H9 (cell line): ENCODE data around the gene YAP1. TPM values are rescaled to one million over a fixed set of nuclear protein-coding genes. Genes with fewer than 3 reads are reported as not detected.

ENCODE experiments used
- DNase-seq: peaks from one replicate; pipeline ENCODE4 v3.0.0-alpha.2; 2017
- H2AFZ ChIP-seq: one replicate; pipeline ENCODE4 v1.6.1; 2013; ENCODE audit warnings: mild to moderate bottlenecking, low read length, control low read depth, moderate library complexity
- H2AK5ac ChIP-seq: 2 replicates; pipeline ENCODE4 v1.6.1; 2013; ENCODE audit warnings: low read length, control low read depth, mixed read lengths; ENCODE audit not compliant: insufficient read length
- H2BK120ac ChIP-seq: one replicate; pipeline ENCODE4 v1.6.1; 2013; ENCODE audit warnings: low read depth, mild to moderate bottlenecking, low read length, control low read depth, inconsistent platforms; ENCODE audit not compliant: poor library complexity, severe bottlenecking
- H2BK12ac ChIP-seq: 2 replicates; pipeline ENCODE4 v1.6.1; 2013; ENCODE audit warnings: low read length, control low read depth, mixed read lengths, low read depth; ENCODE audit not compliant: insufficient read length
- H2BK15ac ChIP-seq: 2 replicates; pipeline ENCODE4 v1.6.1; 2013; ENCODE audit warnings: low read depth, low read length, control low read depth
- H2BK20ac ChIP-seq: one replicate; pipeline ENCODE4 v1.6.1; 2013; ENCODE audit warnings: low read depth, mild to moderate bottlenecking, low read length, control low read depth, inconsistent platforms; ENCODE audit not compliant: poor library complexity, severe bottlenecking
- H2BK5ac ChIP-seq: 2 replicates; pipeline ENCODE4 v1.6.1; 2013; ENCODE audit warnings: low read length, control low read depth, mixed read lengths; ENCODE audit not compliant: insufficient read length
- H3K14ac ChIP-seq: 2 replicates; pipeline ENCODE4 v1.6.1; 2013; ENCODE audit warnings: low read length, control low read depth; ENCODE audit not compliant: insufficient read depth
- H3K18ac ChIP-seq: 2 replicates; pipeline ENCODE4 v1.6.1; 2013; ENCODE audit warnings: low read depth, mild to moderate bottlenecking, mixed read lengths, low read length, control low read depth; ENCODE audit not compliant: insufficient read length
- H3K23ac ChIP-seq: 2 replicates; pipeline ENCODE4 v1.6.1; 2013; ENCODE audit warnings: low read length, control low read depth, mixed read lengths, low read depth; ENCODE audit not compliant: insufficient read length
- H3K23me2 ChIP-seq: 2 replicates; pipeline ENCODE4 v1.6.1; 2013; ENCODE audit warnings: low read depth, mild to moderate bottlenecking, mixed read lengths, low read length, control low read depth; ENCODE audit not compliant: insufficient read length, poor library complexity, severe bottlenecking
- H3K27ac ChIP-seq: 2 replicates; pipeline ENCODE4 v1.5.1; 2013; ENCODE audit warnings: low read length, control low read depth, mixed read lengths, low read depth; ENCODE audit not compliant: insufficient read length
- H3K27me3 ChIP-seq: 2 replicates; pipeline ENCODE4 v1.6.1; 2013; ENCODE audit warnings: low read length, control low read depth, inconsistent platforms; ENCODE audit not compliant: insufficient read depth
- H3K4ac ChIP-seq: 2 replicates; pipeline ENCODE4 v1.6.1; 2013; ENCODE audit warnings: low read depth, mild to moderate bottlenecking, control low read depth, inconsistent platforms, low read length, moderate library complexity
- H3K4me1 ChIP-seq: 2 replicates; pipeline ENCODE4 v1.6.1; 2013; ENCODE audit warnings: low read length, control low read depth, inconsistent platforms; ENCODE audit not compliant: insufficient read depth
- H3K4me2 ChIP-seq: 2 replicates; pipeline ENCODE4 v1.6.1; 2013; ENCODE audit warnings: low read length, control low read depth, mixed read lengths; ENCODE audit not compliant: insufficient read length, insufficient read depth
- H3K56ac ChIP-seq: 2 replicates; pipeline ENCODE4 v1.6.1; 2013; ENCODE audit warnings: low read depth, mild to moderate bottlenecking, mixed read lengths, low read length, control low read depth; ENCODE audit not compliant: insufficient read length
- H3K79me1 ChIP-seq: 2 replicates; pipeline ENCODE4 v1.6.1; 2013; ENCODE audit warnings: low read depth, mild to moderate bottlenecking, moderate library complexity, low read length, control low read depth, inconsistent platforms; ENCODE audit not compliant: insufficient read depth, poor library complexity, severe bottlenecking
- H3K79me2 ChIP-seq: 2 replicates; pipeline ENCODE4 v1.6.1; 2013; ENCODE audit warnings: low read length, control low read depth, inconsistent platforms; ENCODE audit not compliant: insufficient read depth
- H3K9ac ChIP-seq: 2 replicates; pipeline ENCODE4 v1.6.1; 2013; ENCODE audit warnings: low read length, control low read depth, mixed read lengths; ENCODE audit not compliant: insufficient read length; ENCODE audit errors: extremely low read depth
- H3K9me3 ChIP-seq: one replicate; pipeline ENCODE4 v1.6.1; 2013; ENCODE audit warnings: low read depth, low read length, inconsistent platforms; ENCODE audit not compliant: control insufficient read depth
- H3T11ph ChIP-seq: one replicate; pipeline ENCODE4 v1.6.1; 2013; ENCODE audit warnings: mild to moderate bottlenecking, low read length, control low read depth, inconsistent platforms
- H4K20me1 ChIP-seq: one replicate; pipeline ENCODE4 v1.6.1; 2013; ENCODE audit not compliant: control insufficient read depth, insufficient read length, insufficient read depth
- H4K5ac ChIP-seq: 2 replicates; pipeline ENCODE4 v1.6.1; 2013; ENCODE audit warnings: low read depth, mild to moderate bottlenecking, mixed read lengths, low read length, control low read depth; ENCODE audit not compliant: insufficient read length
- H4K8ac ChIP-seq: replicated peaks from 2 replicates; pipeline ENCODE4 v1.6.1; 2013; ENCODE audit warnings: low read length, control low read depth, mixed read lengths, low read depth; ENCODE audit not compliant: insufficient read length
- H4K91ac ChIP-seq: 2 replicates; pipeline ENCODE4 v1.6.1; 2013; ENCODE audit warnings: low read depth, mild to moderate bottlenecking, moderate library complexity, mixed read lengths, low read length, control low read depth; ENCODE audit not compliant: insufficient read length
- H3K27ac Mint-ChIP-seq, 3 experiments: 2 replicates in 2 of 3; 3 replicates in 1 of 3; pipeline ENCODE4 v1.8.0; 2020 to 2021; ENCODE audit warnings: mixed read lengths in 3 of 3, mild to moderate bottlenecking in 1 of 3, moderate library complexity in 1 of 3
- H3K27me3 Mint-ChIP-seq: 2 replicates; pipeline ENCODE4 v1.8.0; 2021; ENCODE audit warnings: low read depth, mild to moderate bottlenecking, moderate library complexity, mixed read lengths
- H3K36me3 Mint-ChIP-seq, 3 experiments: 2 replicates in 2 of 3; 3 replicates in 1 of 3; pipeline ENCODE4 v1.8.0; 2020 to 2021; ENCODE audit warnings: low read depth in 3 of 3, mixed read lengths in 3 of 3; ENCODE audit not compliant: insufficient read depth in 1 of 3
- H3K4me1 Mint-ChIP-seq, 2 experiments: 2 replicates each; pipeline ENCODE4 v1.8.0; 2020; ENCODE audit warnings: mixed read lengths in 2 of 2
- H3K4me3 Mint-ChIP-seq, 2 experiments: 2 replicates in 1 of 2; 3 replicates in 1 of 2; pipeline ENCODE4 v1.8.0; 2020 to 2021; ENCODE audit warnings: mild to moderate bottlenecking in 2 of 2, mixed read lengths in 2 of 2, moderate library complexity in 1 of 2
- H3K9me3 Mint-ChIP-seq, 2 experiments: 2 replicates in 1 of 2; 3 replicates in 1 of 2; pipeline ENCODE4 v1.8.0; 2020; ENCODE audit warnings: mild to moderate bottlenecking in 2 of 2, mixed read lengths in 2 of 2, moderate library complexity in 1 of 2
- WGBS: extraction: QIAGEN DNeasy Blood & Tissue Kit; methylation state at CpG from one replicate; pipeline ENCODE4 v1.1.7; 2013; ENCODE audit warnings: missing lambda C conversion rate, low lambda C conversion rate, mixed read lengths; ENCODE audit not compliant: insufficient read length; ENCODE audit errors: extremely low coverage; 5-methylcytosine and 5-hydroxymethylcytosine counted together
- total RNA-seq: library from RNA; stranded (reverse); gene quantifications from 2 replicates; pipeline ENCODE4 v1.2.1, GENCODE V29; 2021
- TF ChIP-seq, protein P1 (sequence below): fragments of 200-600 bp; sonication (generic); conservative IDR thresholded peaks from 3 replicates; pipeline ENCODE4 v1.8.0; 2021; ENCODE audit warnings: antibody characterized with exemption, mild to moderate bottlenecking

YAP1 gene
- total RNA-seq, 1 experiment from 2014 or later = 124 TPM

DNA sequence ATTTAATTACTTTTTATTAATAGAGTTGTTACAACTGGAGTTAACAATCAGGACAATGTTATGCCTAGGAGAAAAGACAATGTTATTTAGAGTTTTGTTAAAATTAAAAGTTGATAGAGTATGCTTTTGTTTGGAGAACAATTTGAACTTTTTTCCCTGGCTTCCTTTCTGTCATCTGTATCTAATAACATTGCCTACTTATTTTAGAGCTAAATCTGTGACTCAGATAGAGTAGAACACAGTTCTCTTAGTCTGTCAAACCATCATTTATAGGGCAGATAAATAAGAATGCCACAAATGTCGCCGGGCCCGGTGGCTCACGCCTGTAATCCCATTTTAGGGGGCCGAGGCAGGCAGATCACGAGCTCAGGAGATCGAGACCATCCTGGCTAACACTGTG, 28.9 kb upstream of the YAP1 start:
- H3K4me1 Mint-ChIP-seq = peaks cover 2 to 3% of the 10 kb centered on the region in 2 experiments; a peak in 3 of 4 replicates
- Histone ChIP-seq H3K4me2 (no peak overlapping the region), H2BK5ac (no peak overlapping the region), H3K9me3 (no peaks in the 10 kb centered on the region), H2BK20ac (no peak overlapping the region), H3K4me1 (no peaks in the 10 kb centered on the region), H3T11ph (no peak overlapping the region), H2BK120ac (no peak overlapping the region), H4K5ac (no peak overlapping the region), H3K79me1 (no peaks in the 10 kb centered on the region), H3K18ac (no peak overlapping the region), H4K20me1 (no peaks in the 10 kb centered on the region), H3K27ac (no peak overlapping the region), H2AFZ (no peak overlapping the region), H3K14ac (no peak overlapping the region), H4K91ac (no peak overlapping the region), H3K23me2 (no peaks in the 10 kb centered on the region), H2BK12ac (no peak overlapping the region), H4K8ac (no peak overlapping the region), H3K9ac (no peak overlapping the region), H3K4ac (no peak overlapping the region), H3K23ac (no peak overlapping the region), H3K56ac (no peak overlapping the region), H3K27me3 (no peaks in the 10 kb centered on the region), H2AK5ac (no peak overlapping the region), H3K79me2 (no peaks in the 10 kb centered on the region), H2BK15ac (no peak overlapping the region)
- no peaks in the 10 kb centered on the region for H3K9me3 Mint-ChIP-seq
- no peak overlapping the region; a peak in 1 of 7 replicates for H3K27ac Mint-ChIP-seq
- H3K27me3 Mint-ChIP-seq = no peaks in the 10 kb centered on the region
- no peaks in the 10 kb centered on the region for H3K36me3 Mint-ChIP-seq
- TF ChIP-seq, protein P1, sequence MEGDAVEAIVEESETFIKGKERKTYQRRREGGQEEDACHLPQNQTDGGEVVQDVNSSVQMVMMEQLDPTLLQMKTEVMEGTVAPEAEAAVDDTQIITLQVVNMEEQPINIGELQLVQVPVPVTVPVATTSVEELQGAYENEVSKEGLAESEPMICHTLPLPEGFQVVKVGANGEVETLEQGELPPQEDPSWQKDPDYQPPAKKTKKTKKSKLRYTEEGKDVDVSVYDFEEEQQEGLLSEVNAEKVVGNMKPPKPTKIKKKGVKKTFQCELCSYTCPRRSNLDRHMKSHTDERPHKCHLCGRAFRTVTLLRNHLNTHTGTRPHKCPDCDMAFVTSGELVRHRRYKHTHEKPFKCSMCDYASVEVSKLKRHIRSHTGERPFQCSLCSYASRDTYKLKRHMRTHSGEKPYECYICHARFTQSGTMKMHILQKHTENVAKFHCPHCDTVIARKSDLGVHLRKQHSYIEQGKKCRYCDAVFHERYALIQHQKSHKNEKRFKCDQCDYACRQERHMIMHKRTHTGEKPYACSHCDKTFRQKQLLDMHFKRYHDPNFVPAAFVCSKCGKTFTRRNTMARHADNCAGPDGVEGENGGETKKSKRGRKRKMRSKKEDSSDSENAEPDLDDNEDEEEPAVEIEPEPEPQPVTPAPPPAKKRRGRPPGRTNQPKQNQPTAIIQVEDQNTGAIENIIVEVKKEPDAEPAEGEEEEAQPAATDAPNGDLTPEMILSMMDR = no peak
- WGBS = no CpG with 5 or more reads among the region's 7 CpGs
- no peak for DNase-seq
- H3K4me3 Mint-ChIP-seq = no peak overlapping the region
